Loucy (cell line): ENCODE results near the gene HEATR1.

Experiments used
- CTCF ChIP-seq: fragments of 200-600 bp; sonication (generic); conservative IDR thresholded peaks from 2 replicates; pipeline ENCODE4 v1.5.1; 2014; ENCODE audit warnings: mild to moderate bottlenecking, antibody characterized with exemption, low read length
- EZH2phosphoT487 ChIP-seq: fragments of 200-600 bp; IDR thresholded peaks from 2 replicates; pipeline ENCODE4 v1.6.1; 2018; ENCODE audit warnings: antibody characterized with exemption, mild to moderate bottlenecking, moderate library complexity, borderline replicate concordance

GRCh38 chr1:236558846-236559245 is 45.5 kb downstream of the HEATR1 start:
- TF ChIP-seq CTCF (no peak), EZH2phosphoT487 (no peak)
